Measurements from ENCODE around the gene SLC39A1.
A peak's percentile ranks its signal among the peaks of the same experiment; 100 is the strongest.

The SLC39A1 gene

GRCh38 chr1:153977250-153978240 is 14.2 kb upstream of the SLC39A1 start, which contains the start of gene JTB:
TSS of gene JTB (minus strand) at chr1:153977674. CDS start at chr1:153977252, 422 bp downstream.
- no peak for TF ChIP-seq CTCF (IDR thresholded peaks at IDR 0.05; ENCODE audit: low read depth, low read length)
- in situ Hi-C loops (cut with HindIII; ENCODE audit: low sequenced_read_pairs): no loop called here
- DNase-seq (ENCODE audit: low read depth, low spot score): peak; percentile 79
- H3K4me3 ChIP-seq (ENCODE audit: low read depth, low read length): peak within 1 kb of the TSS; percentile 89

GRCh38 chr1:153976819-153977249 is 13.5 kb upstream of the SLC39A1 start:
- no peak for DNase-seq (ENCODE audit: low read depth, low spot score)
- in situ Hi-C loops (cut with HindIII; ENCODE audit: low sequenced_read_pairs): no loop called here
- no peak for TF ChIP-seq CTCF (IDR thresholded peaks at IDR 0.05; ENCODE audit: low read depth, low read length)
- H3K4me3 ChIP-seq (ENCODE audit: low read depth, low read length): peak overlapping the region; percentile 89

- no peak for TF ChIP-seq CTCF (IDR thresholded peaks at IDR 0.05; ENCODE audit: low read depth, low read length)
- no peak overlapping the region for H3K4me3 ChIP-seq (ENCODE audit: low read depth, low read length)
- in situ Hi-C loops (cut with HindIII; ENCODE audit: low sequenced_read_pairs): no loop called here
- DNase-seq (ENCODE audit: low read depth, low spot score): no peak
These were observed 10.2 kb upstream of the SLC39A1 start for GRCh38 chr1:153973525-153973924.

- no peak for DNase-seq (ENCODE audit: low read depth, low spot score)
- no peak for TF ChIP-seq CTCF (IDR thresholded peaks at IDR 0.05; ENCODE audit: low read depth, low read length)
- H3K4me3 ChIP-seq (ENCODE audit: low read depth, low read length): no peak overlapping the region
- in situ Hi-C loops (cut with HindIII; ENCODE audit: low sequenced_read_pairs): no loop called here
These were observed 9.7 kb upstream of the SLC39A1 start for GRCh38 chr1:153973071-153973470.

- in situ Hi-C loops (cut with HindIII; ENCODE audit: low sequenced_read_pairs): no loop called here
- no peak overlapping the region for H3K4me3 ChIP-seq (ENCODE audit: low read depth, low read length)
- TF ChIP-seq CTCF (IDR thresholded peaks at IDR 0.05; ENCODE audit: low read depth, low read length): no peak
- no peak for DNase-seq (ENCODE audit: low read depth, low spot score)
These were observed 7.0 kb upstream of the SLC39A1 start for GRCh38 chr1:153970346-153970745.

GRCh38 chr1:153968972-153969371 is 5.6 kb upstream of the SLC39A1 start:
- in situ Hi-C loops (cut with HindIII; ENCODE audit: low sequenced_read_pairs): loop anchor here (10.0 kb wide), 1 partner anchor 154 kb away; no protein-coding TSS in a partner anchor
- no peak for DNase-seq (ENCODE audit: low read depth, low spot score)
- TF ChIP-seq CTCF (IDR thresholded peaks at IDR 0.05; ENCODE audit: low read depth, low read length): no peak
- peak overlapping the region; percentile 64 for H3K4me3 ChIP-seq (ENCODE audit: low read depth, low read length)
